ENCODE results near the gene ASMT.

DNA sequence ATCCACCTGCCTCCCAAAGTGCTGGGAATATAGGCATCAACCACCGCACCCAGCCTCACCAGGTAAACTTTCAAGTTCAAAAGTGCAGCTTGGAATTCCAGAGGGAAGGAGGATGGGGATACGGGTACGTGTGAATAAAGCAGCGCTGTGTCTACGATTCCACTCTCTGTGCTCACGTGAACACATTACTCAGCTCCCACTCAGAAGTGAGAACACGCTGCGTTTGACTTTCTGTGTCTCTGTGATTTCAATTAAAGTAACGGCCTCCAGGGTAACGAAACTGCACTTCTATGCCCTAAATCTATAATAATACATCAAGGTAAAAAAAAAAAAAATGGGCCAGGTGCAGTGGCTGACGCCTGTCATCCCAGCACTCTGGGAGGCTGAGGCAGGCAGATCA, 8.4 kb upstream of the ASMT start:
- TF ChIP-seq, protein P1, sequence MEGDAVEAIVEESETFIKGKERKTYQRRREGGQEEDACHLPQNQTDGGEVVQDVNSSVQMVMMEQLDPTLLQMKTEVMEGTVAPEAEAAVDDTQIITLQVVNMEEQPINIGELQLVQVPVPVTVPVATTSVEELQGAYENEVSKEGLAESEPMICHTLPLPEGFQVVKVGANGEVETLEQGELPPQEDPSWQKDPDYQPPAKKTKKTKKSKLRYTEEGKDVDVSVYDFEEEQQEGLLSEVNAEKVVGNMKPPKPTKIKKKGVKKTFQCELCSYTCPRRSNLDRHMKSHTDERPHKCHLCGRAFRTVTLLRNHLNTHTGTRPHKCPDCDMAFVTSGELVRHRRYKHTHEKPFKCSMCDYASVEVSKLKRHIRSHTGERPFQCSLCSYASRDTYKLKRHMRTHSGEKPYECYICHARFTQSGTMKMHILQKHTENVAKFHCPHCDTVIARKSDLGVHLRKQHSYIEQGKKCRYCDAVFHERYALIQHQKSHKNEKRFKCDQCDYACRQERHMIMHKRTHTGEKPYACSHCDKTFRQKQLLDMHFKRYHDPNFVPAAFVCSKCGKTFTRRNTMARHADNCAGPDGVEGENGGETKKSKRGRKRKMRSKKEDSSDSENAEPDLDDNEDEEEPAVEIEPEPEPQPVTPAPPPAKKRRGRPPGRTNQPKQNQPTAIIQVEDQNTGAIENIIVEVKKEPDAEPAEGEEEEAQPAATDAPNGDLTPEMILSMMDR (conservative IDR thresholded peaks at IDR 0.05 in 1 of 2, IDR thresholded peaks at IDR 0.05 in 1 of 2; ENCODE audit: low read depth in 1 of 2, low read length in 2 of 2): no peak
- no peak for TF ChIP-seq EZH2 (IDR thresholded peaks at IDR 0.05; ENCODE audit: low read length, missing control alignments)

Measured in fibroblast of lung (primary cell).